Stimulated activated CD4-positive, alpha-beta T cell treated with anti-CD3 and anti-CD28 coated beads, TNF-alpha, amount 100 ng/mL, for 1 hour (primary cell): ENCODE measurements around the gene BCAS2.
A peak's percentile ranks its signal among the peaks of the same experiment; 100 is the strongest.
"Not testable (repeated sequence)": the region's sequence is repeated elsewhere in the genome, so short reads cannot be mapped to it uniquely, and the experiment has no call there.

Source experiments
- DNase-seq, 3 donors: peaks; one replicate each; pipeline ENCODE4 v3.0.0-alpha.2; 2020; ENCODE audit warnings: low read depth in 3 of 3, low spot score in 1 of 3

BCAS2 gene

GRCh38 chr1:114581335-114582287 is at the start of gene BCAS2:
Gene BCAS2 (minus strand): TSS chr1:114581615. CDS start chr1:114581591, 24 bp downstream.
- DNase-seq: peak; percentile 82 to 87 (median 83)

GRCh38 chr1:114627107-114627506 is 45.7 kb upstream of the BCAS2 start:
- no peak for DNase-seq

- DNase-seq: no peak
Measured at GRCh38 chr1:114623364-114623763, 41.9 kb upstream of the BCAS2 start.

- no peak for DNase-seq
Measured at GRCh38 chr1:114620419-114620818, 39.0 kb upstream of the BCAS2 start.

- DNase-seq: no peak
Measured at GRCh38 chr1:114618606-114619005, 37.2 kb upstream of the BCAS2 start.

GRCh38 chr1:114610546-114611245 is 29.3 kb upstream of the BCAS2 start:
- no peak for DNase-seq

- no peak for DNase-seq
Measured at GRCh38 chr1:114609826-114610225, 28.4 kb upstream of the BCAS2 start.

- no peak for DNase-seq
Measured at GRCh38 chr1:114609026-114609425, 27.6 kb upstream of the BCAS2 start.

GRCh38 chr1:114607223-114607622 is 25.8 kb upstream of the BCAS2 start:
- no peak for DNase-seq

- DNase-seq: no peak
Measured at GRCh38 chr1:114597949-114598348, 16.5 kb upstream of the BCAS2 start.

- DNase-seq: no peak
Measured at GRCh38 chr1:114595602-114596001, 14.2 kb upstream of the BCAS2 start.

GRCh38 chr1:114594046-114594445 is 12.6 kb upstream of the BCAS2 start:
- no peak for DNase-seq

- DNase-seq: no peak
Measured at GRCh38 chr1:114589122-114589521, 7.7 kb upstream of the BCAS2 start.

- no peak for DNase-seq
Measured at GRCh38 chr1:114588196-114588689, 6.8 kb upstream of the BCAS2 start.

- DNase-seq: no peak
Measured at GRCh38 chr1:114587203-114587991, 6.0 kb upstream of the BCAS2 start.

GRCh38 chr1:114586513-114587047 is 5.2 kb upstream of the BCAS2 start:
- no peak for DNase-seq

- DNase-seq: no peak
Measured at GRCh38 chr1:114585231-114585630, 3.8 kb upstream of the BCAS2 start.

GRCh38 chr1:114574365-114574764 is 7.0 kb downstream of the BCAS2 start:
- DNase-seq: no peak

- no peak for DNase-seq
Measured at GRCh38 chr1:114564141-114564540, 17.3 kb downstream of the BCAS2 start.

- DNase-seq: not testable (repeated sequence)
Measured at GRCh38 chr1:114562978-114563510, 18.4 kb downstream of the BCAS2 start.

- DNase-seq: no peak
Measured at GRCh38 chr1:114561333-114561732, 20.1 kb downstream of the BCAS2 start.
